Measurements from ENCODE around the gene CERS6.

Gene CERS6

GRCh38 chr2:168626096-168626495 is 170.0 kb downstream of the CERS6 start:
- TF ChIP-seq CREB5 (CRISPR knock-in tag; IDR thresholded peaks at IDR 0.05; ENCODE audit: low read depth) (no peak), ZNF8 (CRISPR knock-in tag; IDR thresholded peaks at IDR 0.05) (no peak), CSDC2 (CRISPR knock-in tag; IDR thresholded peaks at IDR 0.05) (no peak), PATZ1 (CRISPR knock-in tag; IDR thresholded peaks at IDR 0.05; ENCODE audit: borderline replicate concordance) (no peak), ZFP3 (CRISPR knock-in tag; IDR thresholded peaks at IDR 0.05) (no peak), ESRRG (CRISPR knock-in tag; IDR thresholded peaks at IDR 0.05) (no peak), TCF4 (CRISPR knock-in tag; IDR thresholded peaks at IDR 0.05; ENCODE audit: borderline replicate concordance) (no peak), ZNF70 (CRISPR knock-in tag; IDR thresholded peaks at IDR 0.05) (no peak), ISL1 (CRISPR knock-in tag; IDR thresholded peaks at IDR 0.05) (no peak), GLIS3 (CRISPR knock-in tag; IDR thresholded peaks at IDR 0.05) (no peak), CSRNP3 (CRISPR knock-in tag; IDR thresholded peaks at IDR 0.05) (no peak), RARB (CRISPR knock-in tag; IDR thresholded peaks at IDR 0.05) (no peak), SNAI2 (CRISPR knock-in tag; IDR thresholded peaks at IDR 0.05) (no peak)
- ATAC-seq: no peak

- TF ChIP-seq OSR1 (CRISPR knock-in tag; IDR thresholded peaks at IDR 0.05): no peak
- ATAC-seq: no peak
These were observed 170.6 kb downstream of the CERS6 start for GRCh38 chr2:168626647-168627046.

- TF ChIP-seq CSRNP3 (CRISPR knock-in tag; IDR thresholded peaks at IDR 0.05) (no peak), TSHZ2 (CRISPR knock-in tag; IDR thresholded peaks at IDR 0.05) (peak; percentile 49; the same call in 1 of the 2 replicates), TOX (CRISPR knock-in tag; IDR thresholded peaks at IDR 0.05; ENCODE audit: borderline replicate concordance) (no peak), BACH2 (CRISPR knock-in tag; IDR thresholded peaks at IDR 0.05; ENCODE audit: borderline replicate concordance) (no peak)
- ATAC-seq: peak; percentile 85
These were observed 176.6 kb downstream of the CERS6 start for GRCh38 chr2:168632709-168633121.

GRCh38 chr2:168633200-168633599 is 177.1 kb downstream of the CERS6 start:
- TF ChIP-seq ZFP30 (CRISPR knock-in tag; IDR thresholded peaks at IDR 0.05) (no peak), TSHZ2 (CRISPR knock-in tag; IDR thresholded peaks at IDR 0.05) (no peak), ZNF70 (CRISPR knock-in tag; IDR thresholded peaks at IDR 0.05) (no peak), ZFP3 (CRISPR knock-in tag; IDR thresholded peaks at IDR 0.05) (no peak), BACH2 (CRISPR knock-in tag; IDR thresholded peaks at IDR 0.05; ENCODE audit: borderline replicate concordance) (no peak), ARNTL (CRISPR knock-in tag; IDR thresholded peaks at IDR 0.05; ENCODE audit: borderline replicate concordance, low read depth) (no peak), SNAI2 (CRISPR knock-in tag; IDR thresholded peaks at IDR 0.05) (no peak), ESRRG (CRISPR knock-in tag; IDR thresholded peaks at IDR 0.05) (no peak), RARB (CRISPR knock-in tag; IDR thresholded peaks at IDR 0.05) (no peak)
- peak; percentile 32 for ATAC-seq
